Measurements from ENCODE around the gene ARMH4. TPM values are rescaled to one million over a fixed set of nuclear protein-coding genes. Genes with fewer than 3 reads are reported as not detected.

ARMH4 gene
- total and polyA plus RNA-seq, 10 donors, result 0.02 to 3.7 (median 1.2) TPM

GRCh38 chr14:57998766-57999165, 153.2 kb downstream of the ARMH4 start:
- H3K9me3 ChIP-seq, result no peaks in the 10 kb centered on the region
- H3K27me3 ChIP-seq (replicated peaks in 1 of 7), result no peaks in the 10 kb centered on the region
- WGBS, 5 donors, result 50 to 86% (median 68%) methylated on average over 1 of the region's 1 CpG
- intact Hi-C loops (cut with DNase I; ENCODE audit: low total_unique reads), result no loop called here
- DNase-seq, result no peak
- no peak overlapping the region for H3K27ac ChIP-seq
- no peak overlapping the region for H3K4me3 ChIP-seq
- H3K36me3 ChIP-seq, result no peaks in the 10 kb centered on the region
- TF ChIP-seq CTCF (IDR thresholded peaks at IDR 0.05 in 8 of 11, conservative IDR thresholded peaks at IDR 0.05 in 3 of 11), result no peak
- no peak for TF ChIP-seq POLR2AphosphoS5 (IDR thresholded peaks at IDR 0.05)
- no peak for TF ChIP-seq POLR2A (IDR thresholded peaks at IDR 0.05)
- no peaks in the 10 kb centered on the region for H3K4me1 ChIP-seq

- no peak for DNase-seq
- Histone ChIP-seq H3K4me3 (no peak overlapping the region), H3K4me1 (no peaks in the 10 kb centered on the region), H3K36me3 (no peaks in the 10 kb centered on the region), H3K27me3 (replicated peaks in 1 of 7) (peaks cover 0 to 10% (median 0%) of the 10 kb centered on the region in 7 donors), H3K27ac (no peak overlapping the region), H3K9me3 (no peaks in the 10 kb centered on the region)
- intact Hi-C loops (cut with DNase I; ENCODE audit: low total_unique reads), result no loop called here
- TF ChIP-seq POLR2AphosphoS5 (IDR thresholded peaks at IDR 0.05), result no peak
- TF ChIP-seq CTCF (IDR thresholded peaks at IDR 0.05 in 8 of 11, conservative IDR thresholded peaks at IDR 0.05 in 3 of 11), result no peak
- TF ChIP-seq POLR2A (IDR thresholded peaks at IDR 0.05), result no peak
- WGBS, 5 donors, result 85 to 100% (median 88%) methylated on average over 4 of the region's 4 CpGs
Observed at GRCh38 chr14:57991353-57991752, 160.7 kb downstream of the ARMH4 start.

- no peak for DNase-seq
- intact Hi-C loops (cut with DNase I; ENCODE audit: low total_unique reads), result no loop called here
- Histone ChIP-seq H3K4me1 (no peaks in the 10 kb centered on the region), H3K27me3 (replicated peaks in 1 of 7) (peaks cover 0 to 10% (median 0%) of the 10 kb centered on the region in 7 donors), H3K36me3 (no peaks in the 10 kb centered on the region), H3K27ac (no peak overlapping the region), H3K4me3 (no peak overlapping the region), H3K9me3 (no peaks in the 10 kb centered on the region)
- TF ChIP-seq CTCF (IDR thresholded peaks at IDR 0.05 in 8 of 11, conservative IDR thresholded peaks at IDR 0.05 in 3 of 11), result no peak
- no peak for TF ChIP-seq POLR2AphosphoS5 (IDR thresholded peaks at IDR 0.05)
- no peak for TF ChIP-seq POLR2A (IDR thresholded peaks at IDR 0.05)
- 78 to 94% (median 86%) methylated on average over 5 of the region's 5 CpGs for WGBS, 5 donors
Observed at GRCh38 chr14:57988445-57988844, 163.6 kb downstream of the ARMH4 start.

- no peak for DNase-seq
- Histone ChIP-seq H3K27ac (no peak overlapping the region), H3K4me3 (no peak overlapping the region), H3K36me3 (no peaks in the 10 kb centered on the region), H3K4me1 (peaks cover 0 to 1% (median 0%) of the 10 kb centered on the region in 6 donors), H3K9me3 (no peaks in the 10 kb centered on the region), H3K27me3 (replicated peaks in 1 of 7) (peaks cover 0 to 10% (median 0%) of the 10 kb centered on the region in 7 donors)
- WGBS, 5 donors, result 69 to 77% (median 71%) methylated on average over 6 of the region's 6 CpGs
- intact Hi-C loops (cut with DNase I; ENCODE audit: low total_unique reads), result no loop called here
- TF ChIP-seq CTCF (IDR thresholded peaks at IDR 0.05 in 8 of 11, conservative IDR thresholded peaks at IDR 0.05 in 3 of 11) (no peak), POLR2A (IDR thresholded peaks at IDR 0.05) (no peak), POLR2AphosphoS5 (IDR thresholded peaks at IDR 0.05) (no peak)
Observed at GRCh38 chr14:57987596-57988300, 164.3 kb downstream of the ARMH4 start.

Data from spleen (tissue), 11 donors.